ENCODE results near the gene CPT2. TPM values are rescaled to one million over a fixed set of nuclear protein-coding genes. Genes with fewer than 3 reads are reported as not detected.
A peak's percentile ranks its signal among the peaks of the same experiment; 100 is the strongest.

CPT2 gene
- total and polyA plus RNA-seq, 2 donors (not counting 1 experiment from before 2014, with no cell fraction given) = 17.2 to 18.3 TPM

DNA sequence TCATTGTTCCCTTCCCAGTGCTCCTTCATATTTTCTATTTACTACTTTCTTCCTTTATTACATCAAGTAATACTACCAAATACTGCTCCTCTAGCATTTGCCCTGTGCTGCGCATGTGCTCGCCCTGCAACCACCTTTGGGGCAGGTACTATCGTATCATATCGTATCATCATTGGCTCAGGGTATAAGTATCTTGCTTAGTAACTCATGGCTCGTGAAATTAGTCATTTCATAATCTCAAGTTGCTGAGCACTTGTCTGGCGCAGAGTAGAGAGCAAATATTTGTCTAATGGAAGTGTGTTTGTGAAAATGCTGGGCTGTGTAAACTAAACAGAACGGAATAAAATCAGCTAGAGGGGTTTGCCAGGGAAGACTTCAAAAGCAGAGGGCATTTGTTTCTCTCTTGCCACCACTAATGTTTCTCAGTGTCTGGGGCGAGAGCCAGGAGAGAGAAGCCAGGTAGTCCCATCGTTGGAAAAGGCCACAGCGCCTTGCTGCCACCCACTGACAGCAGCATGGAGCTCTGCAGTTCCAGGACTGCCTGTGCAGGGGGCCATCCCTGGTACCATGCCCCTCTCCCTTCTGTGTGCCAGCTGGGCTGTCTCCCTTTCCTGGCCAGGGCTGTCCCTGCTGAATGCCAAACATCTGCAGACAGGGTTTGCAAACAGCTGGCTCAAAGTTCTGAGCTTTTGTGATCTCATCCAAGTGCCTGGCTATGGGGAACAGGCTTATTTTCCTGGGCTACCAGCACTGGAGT, 20.0 kb upstream of the CPT2 start:
- H4K20me1 ChIP-seq (ENCODE audit: control insufficient read depth, extremely low read depth, insufficient read depth, low read length) = no peaks in the 10 kb centered on the region
- no peak overlapping the region for H3K9ac ChIP-seq (ENCODE audit: insufficient read depth, low read length)
- TF ChIP-seq CTCF (conservative IDR thresholded peaks at IDR 0.05 in 1 of 2, IDR thresholded peaks at IDR 0.05 in 1 of 2; ENCODE audit: low read depth in 1 of 2, low read length in 2 of 2) = peak; percentile 15 to 35
- TF ChIP-seq EZH2 (IDR thresholded peaks at IDR 0.05; ENCODE audit: low read length, missing control alignments) = no peak
- H2AFZ ChIP-seq (ENCODE audit: low read length) = no peak overlapping the region
- no peaks in the 10 kb centered on the region for H3K79me2 ChIP-seq (ENCODE audit: control insufficient read depth, insufficient read depth, low read length)
- peak overlapping the region; percentile 66 for H3K4me2 ChIP-seq (ENCODE audit: extremely low read depth, insufficient read depth, low read length)
- H3K9me3 ChIP-seq (ENCODE audit: control insufficient read depth, insufficient read depth, low read depth, low read length) = no peaks in the 10 kb centered on the region
- H3K4me1 ChIP-seq (ENCODE audit: control insufficient read depth, extremely low read depth, insufficient read depth, low read length) = peaks cover 35% of the 10 kb centered on the region
- H3K27me3 ChIP-seq (ENCODE audit: control insufficient read depth, insufficient read depth, low read length) = no peaks in the 10 kb centered on the region
- H3K36me3 ChIP-seq (ENCODE audit: control insufficient read depth, insufficient read depth, low read length) = no peaks in the 10 kb centered on the region
- H3K27ac ChIP-seq (ENCODE audit: insufficient read depth, low read length) = peak overlapping the region; percentile 13
- H3K4me3 ChIP-seq (replicated peaks in 1 of 4; ENCODE audit: control extremely low read depth in 1 of 4, insufficient read depth in 1 of 4, low read depth in 3 of 4, low read length in 4 of 4) = no peak overlapping the region
- peak; percentile 56 to 57 for DNase-seq (ENCODE audit: low read depth in 2 of 2)

DNA sequence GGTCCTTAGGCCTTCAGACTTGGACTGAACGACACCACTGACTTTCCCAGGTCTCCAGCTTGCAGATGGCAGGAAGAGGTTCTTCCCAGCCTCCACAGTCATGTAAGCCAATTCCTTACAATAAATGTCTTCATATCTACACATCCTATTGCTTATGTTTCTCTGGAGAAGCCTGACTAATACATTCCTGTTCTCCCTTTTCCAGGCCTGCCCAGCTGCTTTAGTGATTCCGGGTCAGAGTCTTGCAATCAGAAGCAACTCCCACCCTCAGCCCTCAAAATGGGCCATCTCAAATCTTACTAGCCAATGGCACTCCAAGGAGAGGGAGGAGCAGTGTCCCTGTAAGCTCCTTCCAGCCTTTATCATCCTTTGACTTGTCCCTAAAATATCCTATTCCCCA, 16.4 kb upstream of the CPT2 start:
- no peak overlapping the region for H3K4me3 ChIP-seq (replicated peaks in 1 of 4; ENCODE audit: control extremely low read depth in 1 of 4, insufficient read depth in 1 of 4, low read depth in 3 of 4, low read length in 4 of 4)
- no peak overlapping the region for H3K9ac ChIP-seq (ENCODE audit: insufficient read depth, low read length)
- peaks cover 51% of the 10 kb centered on the region for H3K4me1 ChIP-seq (ENCODE audit: control insufficient read depth, extremely low read depth, insufficient read depth, low read length)
- H3K9me3 ChIP-seq (ENCODE audit: control insufficient read depth, insufficient read depth, low read depth, low read length) = no peaks in the 10 kb centered on the region
- peak; percentile 59 to 86 for DNase-seq (ENCODE audit: low read depth in 2 of 2)
- H3K36me3 ChIP-seq (ENCODE audit: control insufficient read depth, insufficient read depth, low read length) = no peaks in the 10 kb centered on the region
- no peak for TF ChIP-seq CTCF (conservative IDR thresholded peaks at IDR 0.05 in 1 of 2, IDR thresholded peaks at IDR 0.05 in 1 of 2; ENCODE audit: low read depth in 1 of 2, low read length in 2 of 2)
- TF ChIP-seq EZH2 (IDR thresholded peaks at IDR 0.05; ENCODE audit: low read length, missing control alignments) = no peak
- H4K20me1 ChIP-seq (ENCODE audit: control insufficient read depth, extremely low read depth, insufficient read depth, low read length) = no peaks in the 10 kb centered on the region
- H2AFZ ChIP-seq (ENCODE audit: low read length) = no peak overlapping the region
- H3K4me2 ChIP-seq (ENCODE audit: extremely low read depth, insufficient read depth, low read length) = no peak overlapping the region
- no peaks in the 10 kb centered on the region for H3K79me2 ChIP-seq (ENCODE audit: control insufficient read depth, insufficient read depth, low read length)
- H3K27me3 ChIP-seq (ENCODE audit: control insufficient read depth, insufficient read depth, low read length) = no peaks in the 10 kb centered on the region
- peak overlapping the region; percentile 68 for H3K27ac ChIP-seq (ENCODE audit: insufficient read depth, low read length)

DNA sequence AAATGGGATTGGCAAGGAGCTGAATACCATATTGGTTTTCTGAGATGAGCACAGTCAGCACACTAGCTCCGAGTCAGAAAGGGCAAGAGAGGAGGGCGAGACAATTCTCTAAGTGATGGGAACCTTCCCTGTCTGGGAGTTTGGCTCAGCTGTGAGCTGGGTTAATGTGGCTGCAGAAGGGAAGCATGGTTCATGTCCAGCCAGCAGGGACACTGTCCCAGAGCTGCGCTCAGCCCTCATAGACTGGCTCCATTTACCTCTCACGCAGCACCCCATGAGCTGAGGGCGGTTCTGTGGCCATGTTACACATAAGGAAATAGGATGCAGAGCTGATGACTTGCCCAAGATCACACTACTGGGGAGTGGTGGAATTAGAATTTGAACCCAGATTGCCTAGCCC, 15.7 kb upstream of the CPT2 start:
- peak overlapping the region; percentile 68 for H3K27ac ChIP-seq (ENCODE audit: insufficient read depth, low read length)
- no peak overlapping the region for H3K9ac ChIP-seq (ENCODE audit: insufficient read depth, low read length)
- H3K36me3 ChIP-seq (ENCODE audit: control insufficient read depth, insufficient read depth, low read length) = no peaks in the 10 kb centered on the region
- H3K27me3 ChIP-seq (ENCODE audit: control insufficient read depth, insufficient read depth, low read length) = no peaks in the 10 kb centered on the region
- no peak overlapping the region for H3K4me2 ChIP-seq (ENCODE audit: extremely low read depth, insufficient read depth, low read length)
- no peaks in the 10 kb centered on the region for H4K20me1 ChIP-seq (ENCODE audit: control insufficient read depth, extremely low read depth, insufficient read depth, low read length)
- no peak for DNase-seq (ENCODE audit: low read depth in 2 of 2)
- H3K4me1 ChIP-seq (ENCODE audit: control insufficient read depth, extremely low read depth, insufficient read depth, low read length) = peaks cover 51% of the 10 kb centered on the region
- no peak overlapping the region for H3K4me3 ChIP-seq (replicated peaks in 1 of 4; ENCODE audit: control extremely low read depth in 1 of 4, insufficient read depth in 1 of 4, low read depth in 3 of 4, low read length in 4 of 4)
- TF ChIP-seq EZH2 (IDR thresholded peaks at IDR 0.05; ENCODE audit: low read length, missing control alignments) (no peak), CTCF (conservative IDR thresholded peaks at IDR 0.05 in 1 of 2, IDR thresholded peaks at IDR 0.05 in 1 of 2; ENCODE audit: low read depth in 1 of 2, low read length in 2 of 2) (no peak)
- H2AFZ ChIP-seq (ENCODE audit: low read length) = no peak overlapping the region
- no peaks in the 10 kb centered on the region for H3K9me3 ChIP-seq (ENCODE audit: control insufficient read depth, insufficient read depth, low read depth, low read length)
- no peaks in the 10 kb centered on the region for H3K79me2 ChIP-seq (ENCODE audit: control insufficient read depth, insufficient read depth, low read length)
